HEK293 (cell line): ENCODE results near the gene WASHC3.

ENCODE experiments used
- CTCF ChIA-PET: fragments of 350-600 bp; formaldehyde crosslinking; extraction: SDS; loops from one replicate; lab custom pipeline; 2021; ENCODE audit warnings: antibody characterized with exemption; lab: Yijun Ruan, JAX
- POLR2A ChIA-PET: fragments of 300-600 bp; formaldehyde crosslinking; extraction: SDS; loops from one replicate; lab custom pipeline; 2020; ENCODE audit warnings: antibody characterized with exemption, inconsistent platforms; lab: Yijun Ruan, JAX
- H3K27ac ChIP-seq: fragments of 200-500 bp; sonication (Bioruptor generic); 2 replicates; pipeline ENCODE4 v1.5.1; 2014; ENCODE audit warnings: low read depth, low read length, control low read depth, inconsistent platforms; ENCODE audit errors: extremely low read depth
- H3K36me3 ChIP-seq, 2 experiments: fragments of 200-500 bp in 1 of 2; sonication (Bioruptor generic) in 1 of 2; 1 replicate in 1 of 2; 2 replicates in 1 of 2; pipeline ENCODE4 v1.5.1; 2014 to 2017; ENCODE audit warnings: inconsistent platforms in 2 of 2, low read length in 2 of 2; ENCODE audit not compliant: control insufficient read depth in 2 of 2, insufficient read depth in 1 of 2
- H3K4me1 ChIP-seq: fragments of 200-500 bp; sonication (Bioruptor generic); 2 replicates; pipeline ENCODE4 v1.5.1; 2014; ENCODE audit warnings: mild to moderate bottlenecking, low read length, inconsistent platforms; ENCODE audit not compliant: control insufficient read depth, insufficient read depth
- H3K4me3 ChIP-seq: 2 replicates; pipeline ENCODE4 v1.5.1; 2011; ENCODE audit warnings: low read depth, mild to moderate bottlenecking, control low read depth, low read length, moderate library complexity
- H3K9me3 ChIP-seq: fragments of 200-500 bp; sonication (Bioruptor generic); 2 replicates; pipeline ENCODE4 v1.5.1; 2014; ENCODE audit warnings: low read depth, low read length, inconsistent platforms; ENCODE audit not compliant: control insufficient read depth, insufficient read depth
- GLI2 ChIP-seq: fragments of 450-650 bp; formaldehyde crosslinking; IDR thresholded peaks from 2 replicates; pipeline ENCODE4; 2017; ENCODE audit warnings: missing biosample characterization, missing genetic modification characterization, low read depth, borderline replicate concordance
- KLF17 ChIP-seq: fragments of 450-650 bp; formaldehyde crosslinking; IDR thresholded peaks from 2 replicates; pipeline ENCODE4 v1.5.1; 2016; ENCODE audit warnings: missing biosample characterization, missing genetic modification characterization
- PATZ1 ChIP-seq: fragments of 450-650 bp; formaldehyde crosslinking; IDR thresholded peaks from 2 replicates; pipeline ENCODE4 v1.5.1; 2016; ENCODE audit warnings: missing biosample characterization, missing genetic modification characterization
- PRDM1 ChIP-seq: fragments of 450-650 bp; formaldehyde crosslinking; IDR thresholded peaks from 2 replicates; pipeline ENCODE4; 2016; ENCODE audit warnings: missing biosample characterization, missing genetic modification characterization
- SALL2 ChIP-seq: fragments of 450-650 bp; formaldehyde crosslinking; IDR thresholded peaks from 2 replicates; pipeline ENCODE4 v1.5.0; 2017; ENCODE audit warnings: missing biosample characterization, mild to moderate bottlenecking, missing genetic modification characterization, borderline replicate concordance
- SCRT2 ChIP-seq: fragments of 450-650 bp; formaldehyde crosslinking; IDR thresholded peaks from 2 replicates; pipeline ENCODE4 v1.5.1; 2016; ENCODE audit warnings: missing biosample characterization, missing genetic modification characterization
- SP2 ChIP-seq: fragments of 450-650 bp; formaldehyde crosslinking; IDR thresholded peaks from 2 replicates; pipeline ENCODE4 v1.5.1; 2016; ENCODE audit warnings: missing biosample characterization, missing genetic modification characterization
- SP3 ChIP-seq: fragments of 450-650 bp; formaldehyde crosslinking; IDR thresholded peaks from 2 replicates; pipeline ENCODE4 v1.5.1; 2016; ENCODE audit warnings: missing biosample characterization, missing genetic modification characterization
- ZBTB49 ChIP-seq: fragments of 450-650 bp; formaldehyde crosslinking; IDR thresholded peaks from 2 replicates; pipeline ENCODE4 v1.5.1; 2016; ENCODE audit warnings: missing biosample characterization, missing genetic modification characterization, low read depth
- ZBTB8A ChIP-seq: fragments of 450-650 bp; formaldehyde crosslinking; IDR thresholded peaks from 2 replicates; pipeline ENCODE4 v1.5.1; 2016; ENCODE audit warnings: missing biosample characterization, missing genetic modification characterization
- ZNF114 ChIP-seq: fragments of 450-650 bp; formaldehyde crosslinking; IDR thresholded peaks from 2 replicates; pipeline ENCODE4 v1.5.0; 2017; ENCODE audit warnings: missing biosample characterization, missing genetic modification characterization
- ZNF174 ChIP-seq: fragments of 450-650 bp; formaldehyde crosslinking; IDR thresholded peaks from 2 replicates; pipeline ENCODE4 v1.5.0; 2017; ENCODE audit warnings: missing biosample characterization, mild to moderate bottlenecking, missing genetic modification characterization
- ZNF248 ChIP-seq: fragments of 450-650 bp; formaldehyde crosslinking; IDR thresholded peaks from 2 replicates; pipeline ENCODE4 v1.5.1; 2017; ENCODE audit warnings: missing biosample characterization, missing genetic modification characterization
- ZNF398 ChIP-seq: fragments of 450-650 bp; formaldehyde crosslinking; IDR thresholded peaks from 2 replicates; pipeline ENCODE4 v1.5.1; 2017; ENCODE audit warnings: missing biosample characterization, missing genetic modification characterization
- ZNF423 ChIP-seq: fragments of 450-650 bp; formaldehyde crosslinking; IDR thresholded peaks from 2 replicates; pipeline ENCODE4 v1.5.1; 2016; ENCODE audit warnings: missing biosample characterization, missing genetic modification characterization
- ZNF473 ChIP-seq: fragments of 450-650 bp; formaldehyde crosslinking; IDR thresholded peaks from 2 replicates; pipeline ENCODE4 v1.5.1; 2017; ENCODE audit warnings: missing biosample characterization, missing genetic modification characterization
- ZNF555 ChIP-seq: fragments of 450-650 bp; formaldehyde crosslinking; conservative IDR thresholded peaks from 2 replicates; pipeline ENCODE4 v1.5.1; 2017; ENCODE audit warnings: missing biosample characterization, mild to moderate bottlenecking, missing genetic modification characterization, inconsistent platforms
- ZNF837 ChIP-seq: fragments of 450-650 bp; formaldehyde crosslinking; IDR thresholded peaks from 2 replicates; pipeline ENCODE4 v1.5.1; 2016; ENCODE audit warnings: missing biosample characterization, missing genetic modification characterization
- ZSCAN23 ChIP-seq: fragments of 450-650 bp; formaldehyde crosslinking; IDR thresholded peaks from 2 replicates; pipeline ENCODE4 v1.5.1; 2016; ENCODE audit warnings: missing biosample characterization, missing genetic modification characterization
- ZSCAN5A ChIP-seq: fragments of 450-650 bp; formaldehyde crosslinking; IDR thresholded peaks from 2 replicates; pipeline ENCODE4 v1.5.1; 2016; ENCODE audit warnings: missing biosample characterization, missing genetic modification characterization

WASHC3 gene

GRCh38 chr12:102023343-102023930, 38.4 kb downstream of the WASHC3 start:
- peaks cover 0 to 8% of the 10 kb centered on the region in 2 experiments; a peak in 1 of 3 replicates for H3K36me3 ChIP-seq
- CTCF ChIA-PET: interaction anchor here (0.6 kb wide), 2 partner anchors 860 to 1664 kb away, joined by 3 to 5 read pairs; no protein-coding TSS in a partner anchor
- POLR2A ChIA-PET: no interaction called here
- H3K4me3 ChIP-seq: no peak overlapping the region
- H3K9me3 ChIP-seq: no peaks in the 10 kb centered on the region
- no peak for TF ChIP-seq ZNF555 (tag by site-specific recombination)
- no peaks in the 10 kb centered on the region for H3K4me1 ChIP-seq
- no peak overlapping the region for H3K27ac ChIP-seq

- Histone ChIP-seq H3K9me3 (no peaks in the 10 kb centered on the region), H3K4me3 (no peak overlapping the region), H3K36me3 (peaks cover 0 to 8% of the 10 kb centered on the region in 2 experiments; a peak in 1 of 3 replicates), H3K4me1 (no peaks in the 10 kb centered on the region), H3K27ac (no peak overlapping the region)
- no peak for TF ChIP-seq ZNF473 (tag by site-specific recombination)
- TF ChIP-seq PRDM1 (tag by site-specific recombination): no peak
- TF ChIP-seq ZNF248: no peak
- POLR2A ChIA-PET: no interaction called here
- CTCF ChIA-PET: interaction anchor here (1.2 kb wide), 1 partner anchor 789 kb away, joined by 3 read pairs; no protein-coding TSS in a partner anchor
These were observed 39.5 kb downstream of the WASHC3 start for GRCh38 chr12:102022286-102022685.

GRCh38 chr12:102021540-102022246, 40.1 kb downstream of the WASHC3 start:
- Histone ChIP-seq H3K4me1 (no peaks in the 10 kb centered on the region), H3K9me3 (no peaks in the 10 kb centered on the region), H3K36me3 (peaks cover 0 to 8% of the 10 kb centered on the region in 2 experiments; a peak in 1 of 3 replicates), H3K4me3 (no peak overlapping the region), H3K27ac (no peak overlapping the region)
- ChIA-PET CTCF (interaction anchor here (1.2 kb wide), 1 partner anchor 789 kb away, joined by 3 read pairs; no protein-coding TSS in a partner anchor), POLR2A (no interaction called here)
- TF ChIP-seq ZBTB49 (tag by site-specific recombination): no peak
- no peak for TF ChIP-seq ZNF837 (tag by site-specific recombination)
- TF ChIP-seq GLI2 (tag by site-specific recombination): no peak
- TF ChIP-seq SCRT2 (tag by site-specific recombination): no peak
- no peak for TF ChIP-seq PATZ1 (tag by site-specific recombination)
- no peak for TF ChIP-seq ZNF398 (tag by site-specific recombination)
- no peak for TF ChIP-seq SP3 (tag by site-specific recombination)
- TF ChIP-seq KLF17 (tag by site-specific recombination): no peak
- TF ChIP-seq ZBTB8A (tag by site-specific recombination): no peak
- TF ChIP-seq ZNF114 (tag by site-specific recombination): no peak
- no peak for TF ChIP-seq ZNF423
- no peak for TF ChIP-seq ZSCAN23
- TF ChIP-seq SP2 (tag by site-specific recombination): no peak
- no peak for TF ChIP-seq ZSCAN5A (tag by site-specific recombination)
- TF ChIP-seq SALL2 (tag by site-specific recombination): no peak
- no peak for TF ChIP-seq ZNF174
- TF ChIP-seq ZNF473 (tag by site-specific recombination): no peak
